GM23338 (cell line): ENCODE data around the gene STMN3. TPM values are rescaled to one million over a fixed set of nuclear protein-coding genes. Genes with fewer than 3 reads are reported as not detected.

Experiments
- ATAC-seq: fragments of 200-7000 bp; cut with Tn5 transposase; 3 replicates; pipeline ENCODE4 v1.9.1; 2020
- DNase-seq: peaks from one replicate; pipeline ENCODE4 v3.0.0-alpha.2; 2015; ENCODE audit warnings: low spot score
- H2AFZ ChIP-seq: fragments of 200-600 bp; sonication (generic); 2 replicates; pipeline ENCODE4 v1.8.0; 2016; ENCODE audit warnings: antibody characterized with exemption, mild to moderate bottlenecking, moderate library complexity
- H3F3A ChIP-seq: fragments of 200-600 bp; sonication (generic); replicated peaks from 2 replicates; pipeline ENCODE4 v1.8.0; 2017; ENCODE audit warnings: antibody characterized with exemption, mixed run types, low read depth
- H3K27ac ChIP-seq: fragments of 200-600 bp; sonication (generic); 2 replicates; pipeline ENCODE4 v1.6.1; 2016; ENCODE audit warnings: low read depth
- H3K27me3 ChIP-seq: fragments of 200-600 bp; sonication (generic); 2 replicates; pipeline ENCODE4 v1.8.0; 2016; ENCODE audit warnings: mild to moderate bottlenecking, mixed run types, moderate library complexity; ENCODE audit not compliant: insufficient read depth
- H3K36me3 ChIP-seq: fragments of 200-600 bp; sonication (generic); 2 replicates; pipeline ENCODE4 v1.8.0; 2016; ENCODE audit warnings: mild to moderate bottlenecking; ENCODE audit not compliant: insufficient read depth
- H3K4me1 ChIP-seq: fragments of 200-600 bp; sonication (generic); 2 replicates; pipeline ENCODE4 v1.8.0; 2016; ENCODE audit warnings: mild to moderate bottlenecking, moderate library complexity; ENCODE audit not compliant: insufficient read depth
- H3K4me2 ChIP-seq: fragments of 200-600 bp; sonication (generic); 2 replicates; pipeline ENCODE4 v1.7.1; 2017; ENCODE audit warnings: mixed run types
- H3K4me3 ChIP-seq: fragments of 200-600 bp; sonication (generic); 2 replicates; pipeline ENCODE4 v1.6.1; 2016; ENCODE audit warnings: mixed run types
- H3K79me2 ChIP-seq: fragments of 200-600 bp; sonication (generic); replicated peaks from 2 replicates; pipeline ENCODE4 v1.8.0; 2017; ENCODE audit warnings: mild to moderate bottlenecking; ENCODE audit not compliant: insufficient read depth
- H3K9me2 ChIP-seq: fragments of 200-600 bp; sonication (generic); 2 replicates; pipeline ENCODE4 v1.8.0; 2017; ENCODE audit not compliant: insufficient read depth
- H4K20me1 ChIP-seq: fragments of 200-600 bp; sonication (generic); replicated peaks from 2 replicates; pipeline ENCODE4 v1.8.0; 2017; ENCODE audit warnings: mild to moderate bottlenecking; ENCODE audit not compliant: insufficient read depth
- H3K27ac Mint-ChIP-seq: 2 replicates; pipeline ENCODE4 v1.8.0; 2020; ENCODE audit warnings: inconsistent platforms, mild to moderate bottlenecking, moderate library complexity, mixed read lengths
- H3K27me3 Mint-ChIP-seq: 3 replicates; pipeline ENCODE4 v1.8.0; 2022; ENCODE audit warnings: low read depth, mild to moderate bottlenecking, moderate library complexity, mixed read lengths, inconsistent platforms; ENCODE audit not compliant: insufficient read depth, poor library complexity
- H3K36me3 Mint-ChIP-seq: 3 replicates; pipeline ENCODE4 v1.8.0; 2021; ENCODE audit warnings: low read depth, mild to moderate bottlenecking, inconsistent platforms, moderate library complexity, mixed read lengths
- H3K4me1 Mint-ChIP-seq: 3 replicates; pipeline ENCODE4 v1.8.0; 2020; ENCODE audit warnings: mild to moderate bottlenecking, inconsistent platforms, mixed read lengths
- H3K4me3 Mint-ChIP-seq: 3 replicates; pipeline ENCODE4 v1.8.0; 2021; ENCODE audit warnings: moderate library complexity, mild to moderate bottlenecking, inconsistent platforms, mixed read lengths
- H3K9me3 Mint-ChIP-seq: 3 replicates; pipeline ENCODE4 v1.8.0; 2020; ENCODE audit warnings: moderate library complexity, mild to moderate bottlenecking, inconsistent platforms, mixed read lengths
- CREB1 ChIP-seq: fragments of 250-450 bp; sonication (Bioruptor Pico); IDR thresholded peaks from 2 replicates; pipeline ENCODE4 v1.5.0; 2020; ENCODE audit warnings: low read depth, mild to moderate bottlenecking, moderate library complexity
- CTCF ChIP-seq, 2 experiments: fragments of 200-600 bp in 1 of 2; sonication (generic) in 1 of 2; conservative IDR thresholded peaks; 2 replicates each; pipeline versions ENCODE4 v1.5.1 to v1.6.1; 2016 to 2017; ENCODE audit warnings: antibody characterized with exemption in 2 of 2, low read depth in 2 of 2, mild to moderate bottlenecking in 2 of 2, moderate library complexity in 1 of 2
- JUNB ChIP-seq: IDR thresholded peaks from one replicate; pipeline ENCODE4 v1.6.1; 2016; ENCODE audit warnings: antibody characterized with exemption; ENCODE audit not compliant: unreplicated experiment
- STAT1 ChIP-seq: IDR thresholded peaks from one replicate; pipeline ENCODE4 v1.6.1; 2016; ENCODE audit warnings: antibody characterized with exemption; ENCODE audit not compliant: unreplicated experiment
- ZNF114 ChIP-seq: fragments of 250-450 bp; sonication (Bioruptor Pico); IDR thresholded peaks from 2 replicates; pipeline ENCODE4 v1.5.0; 2020; ENCODE audit warnings: mild to moderate bottlenecking, moderate library complexity
- ZNF331 ChIP-seq: fragments of 250-450 bp; sonication (Bioruptor Pico); IDR thresholded peaks from 2 replicates; pipeline ENCODE4 v1.5.0; 2020; ENCODE audit warnings: low read depth, mild to moderate bottlenecking, moderate library complexity
- ZNF462 ChIP-seq: fragments of 250-450 bp; sonication (Bioruptor Pico); IDR thresholded peaks from 2 replicates; pipeline ENCODE4 v1.5.0; 2020; ENCODE audit warnings: mild to moderate bottlenecking, moderate library complexity
- polyA plus RNA-seq: library from polyadenylated mRNA; unstranded; fragments of >200 nt; fragmentation: Nextera tagmentation; extraction: Ambion mirVana; gene quantifications from 2 replicates; pipeline ENCODE4 v1.2.1, GENCODE V29; 2016
- total RNA-seq: library from RNA; depleted of rRNA; stranded (reverse); fragments of >200 nt; shearing (Covaris generic); gene quantifications from 2 replicates; pipeline ENCODE4 v1.2.3, GENCODE V29; 2014

The STMN3 gene
- total and polyA plus RNA-seq, 2 experiments from 2014 or later: 28.6 to 61.3 TPM

DNA sequence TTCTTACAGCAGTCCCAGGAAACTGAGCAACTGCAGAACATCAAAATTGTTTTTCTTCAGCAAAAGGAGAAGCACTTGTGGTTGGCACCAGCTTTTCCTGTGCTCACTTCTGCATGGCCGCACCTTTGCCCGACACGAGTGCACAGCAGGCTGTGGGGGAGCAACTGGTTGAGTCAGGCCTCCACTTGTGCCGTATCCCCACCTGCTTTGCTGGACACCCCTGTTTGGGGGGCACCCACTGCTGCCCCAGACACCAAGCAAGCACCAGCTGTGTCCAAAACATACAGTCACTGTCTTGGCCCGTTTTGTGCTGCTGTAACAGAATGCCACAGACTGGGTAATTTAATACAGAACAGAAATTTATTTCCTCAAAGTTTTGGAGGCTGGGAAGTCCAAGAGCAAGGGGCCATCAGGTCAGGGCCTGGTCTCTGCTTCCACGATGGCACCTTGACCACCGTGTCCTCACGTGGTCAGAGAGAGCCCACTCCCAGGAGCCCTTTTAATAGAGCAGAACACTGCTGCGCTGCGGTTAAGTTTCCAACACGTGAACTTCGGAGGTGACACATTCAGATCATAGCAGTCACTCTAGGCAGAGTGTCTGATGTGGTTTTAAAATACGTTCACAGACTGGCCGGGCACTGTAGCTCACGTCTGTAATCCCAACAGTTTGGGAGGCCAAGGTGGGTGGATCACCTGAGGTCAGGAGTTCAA, 17.6 kb downstream of the STMN3 start (continued):
- TF ChIP-seq ZNF462: no peak
- no peak for TF ChIP-seq ZNF331 (CRISPR knock-in tag)

DNA sequence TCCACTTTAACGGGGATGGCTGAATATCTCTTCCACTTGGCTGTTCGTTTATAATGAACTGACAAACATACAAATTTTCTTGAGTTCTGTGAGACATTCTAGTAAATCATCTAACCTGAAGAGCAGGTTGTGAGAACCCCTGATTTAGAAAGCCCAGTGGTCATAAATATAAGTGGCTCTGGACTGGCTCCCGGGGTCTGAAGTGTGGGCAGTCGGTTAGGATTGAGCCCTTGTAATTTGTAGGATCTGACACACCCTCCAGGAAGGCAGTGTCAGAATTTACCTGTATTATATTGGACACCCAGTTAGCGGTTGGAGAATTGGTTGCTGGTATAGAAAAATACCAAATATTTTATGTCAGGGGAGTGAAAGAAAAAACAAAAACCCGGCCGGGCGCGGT, 19.5 kb downstream of the STMN3 start:
- no peak for ATAC-seq
- no peak for TF ChIP-seq STAT1
- TF ChIP-seq CREB1 (CRISPR knock-in tag): no peak
- no peak for TF ChIP-seq CTCF (conservative IDR thresholded peaks at IDR 0.05; ENCODE audit: low read depth in 2 of 2)
- TF ChIP-seq ZNF114 (CRISPR knock-in tag): no peak
- no peak for TF ChIP-seq ZNF462
- TF ChIP-seq JUNB: no peak

More for the DNA sequence above, 19.5 kb downstream of the STMN3 start:
- Histone ChIP-seq H3K36me3 (no peaks in the 10 kb centered on the region), H3K9me2 (no peaks in the 10 kb centered on the region), H3K27me3 (no peaks in the 10 kb centered on the region), H3K4me1 (no peaks in the 10 kb centered on the region), H3K79me2 (no peaks in the 10 kb centered on the region), H3K27ac (no peak overlapping the region), H4K20me1 (no peaks in the 10 kb centered on the region), H3F3A (peaks cover 2% of the 10 kb centered on the region; the same call in 1 of the 2 replicates), H2AFZ (no peak overlapping the region), H3K4me3 (no peak overlapping the region), H3K4me2 (no peak overlapping the region)
- Mint-ChIP-seq H3K4me3 (no peak overlapping the region), H3K27ac (no peak overlapping the region), H3K4me1 (peaks cover 2% of the 10 kb centered on the region; the same call in 2 of the 3 replicates), H3K27me3 (peaks cover 7% of the 10 kb centered on the region), H3K9me3 (no peaks in the 10 kb centered on the region), H3K36me3 (no peaks in the 10 kb centered on the region)
- DNase-seq: no peak
